Thyroid gland (tissue), 4 donors: ENCODE results near the gene C1orf146. TPM values are rescaled to one million over a fixed set of nuclear protein-coding genes. Genes with fewer than 3 reads are reported as not detected.

Experiments used
- DNase-seq, 2 donors: peaks; one replicate each; pipeline ENCODE4 v3.0.0-alpha.2; 2019
- H3K27ac ChIP-seq, 3 donors: fragments of 200-600 bp; sonication (generic); 1 replicate in 2 of 3; 2 replicates in 1 of 3; pipeline ENCODE4 v1.5.1; 2016 to 2019; ENCODE audit warnings: mild to moderate bottlenecking in 1 of 3, moderate library complexity in 1 of 3
- H3K27me3 ChIP-seq: fragments of 200-600 bp; sonication (generic); one replicate; pipeline ENCODE4 v1.5.1; 2019
- H3K36me3 ChIP-seq, 2 donors: fragments of 200-600 bp; sonication (generic); one replicate each; pipeline ENCODE4 v1.5.1; 2016 to 2019
- H3K4me1 ChIP-seq, 2 donors: fragments of 200-600 bp; sonication (generic); one replicate each; pipeline ENCODE4 v1.5.1; 2017 to 2019
- H3K4me3 ChIP-seq, 3 donors: fragments of 200-600 bp; sonication (generic); replicated peaks in 1 of 3; 1 replicate in 2 of 3; 2 replicates in 1 of 3; pipeline ENCODE4 v1.5.1; 2016; ENCODE audit warnings: mild to moderate bottlenecking in 1 of 3
- H3K9me3 ChIP-seq: fragments of 200-600 bp; sonication (generic); one replicate; pipeline ENCODE4 v1.5.1; 2017
- CTCF ChIP-seq, 6 experiments: fragments of 200-600 bp in 3 of 6; fragments of 450-650 bp in 3 of 6; sonication (generic) in 3 of 6; IDR thresholded peaks; one replicate each; pipeline ENCODE4 v1.5.1; 2016 to 2019; ENCODE audit warnings: antibody characterized with exemption in 6 of 6, mild to moderate bottlenecking in 2 of 6, inconsistent platforms in 1 of 6, moderate library complexity in 1 of 6
- POLR2A ChIP-seq, 2 donors: fragments of 450-650 bp; IDR thresholded peaks; one replicate each; pipeline ENCODE4 v1.6.1; 2017; ENCODE audit warnings: antibody characterized with exemption in 2 of 2, mild to moderate bottlenecking in 2 of 2, moderate library complexity in 1 of 2
- WGBS, 2 donors: methylation state at CpG; one replicate each; pipeline ENCODE4 v1.1.5; 2017; 5-methylcytosine and 5-hydroxymethylcytosine counted together
- intact Hi-C: fragments of 100-400 bp; cut with DNase I; formaldehyde crosslinking; loops from one replicate; pipeline ENCODE4 v1.15.1; 2023
- total RNA-seq, 4 donors: library from RNA; depleted of rRNA; stranded (reverse); fragments of >200 nt; gene quantifications; one replicate each; pipeline ENCODE4 v1.2.3, GENCODE V29; 2016

C1orf146 gene
- total RNA-seq, 4 donors from 2014 or later = not detected

- Histone ChIP-seq H3K27ac (no peak overlapping the region), H3K36me3 (peaks cover 0 to 6% of the 10 kb centered on the region in 2 donors), H3K4me3 (no peak overlapping the region), H3K9me3 (no peaks in the 10 kb centered on the region), H3K4me1 (no peaks in the 10 kb centered on the region), H3K27me3 (no peaks in the 10 kb centered on the region)
- WGBS, 2 donors = 15 to 20% methylated on average over 3 of the region's 3 CpGs
- intact Hi-C loops = no loop called here
- TF ChIP-seq CTCF (IDR thresholded peaks at IDR 0.05) = peak in 5 of 6 experiments; percentile 30 to 63 (median 56)
- TF ChIP-seq POLR2A (IDR thresholded peaks at IDR 0.05) = no peak
- DNase-seq = no peak
Observed at GRCh38 chr1:92291372-92291999, 73.8 kb downstream of the C1orf146 start.

Other genes starting within 250 kb of the C1orf146 start
- gene EPHX4, start 187.9 kb upstream of the C1orf146 start, total RNA-seq = 1 to 10 TPM in 3 of 4 donors, under 1 TPM in 1; 0.54 to 9.3 (median 2.6) TPM
- under 1 TPM in 1 of 4 donors, not detected in 3; 0.67 TPM for gene SETSIP, start 142.5 kb upstream of the C1orf146 start, total RNA-seq
- 10 to 100 TPM; 11.0 to 18.3 (median 15.9) TPM for gene BTBD8, start 137.6 kb upstream of the C1orf146 start, total RNA-seq
- 10 to 100 TPM; 15.2 to 18.8 (median 17.0) TPM for gene GLMN, start 81.1 kb downstream of the C1orf146 start, total RNA-seq
- 10 to 100 TPM in 3 of 4 donors, 1 to 10 TPM in 1; 8.7 to 28.0 (median 17.6) TPM for gene RPAP2, start 81.1 kb downstream of the C1orf146 start, total RNA-seq